HepG2 (cell line): ENCODE data around the gene TGIF1. TPM values are rescaled to one million over a fixed set of nuclear protein-coding genes. Genes with fewer than 3 reads are reported as not detected.
"Not testable (repeated sequence)": the region's sequence is repeated elsewhere in the genome, so short reads cannot be mapped to it uniquely, and the experiment has no call there.

ENCODE experiments used
- ATAC-seq: fragments of 200-7000 bp; cut with Tn5 transposase; 3 replicates; pipeline ENCODE4 v1.9.1; 2020; ENCODE audit warnings: mild to moderate bottlenecking, moderate library complexity
- BruUV-seq: library from RNA; stranded (reverse); fragments of 400-500 nt; replicated peaks from 2 replicates; lab custom pipeline; 2021; lab: Mats Ljungman, UMichigan
- CTCF ChIA-PET: fragments of 300-600 bp; formaldehyde crosslinking; extraction: SDS; loops from one replicate; lab custom pipeline; 2021; ENCODE audit warnings: low total read pairs, inconsistent platforms, low intra/inter-chr PET ratio; lab: Yijun Ruan, JAX
- POLR2A ChIA-PET: fragments of 350-600 bp; sonication (Branson Sonifier 250); formaldehyde crosslinking; loops from one replicate; lab custom pipeline; 2020; ENCODE audit warnings: antibody characterized with exemption, inconsistent platforms; lab: Yijun Ruan, JAX
- DNase-seq: peaks from one replicate; pipeline ENCODE4 v3.0.0-alpha.2; 2015; ENCODE audit warnings: low spot score
- FAIRE-seq: peaks from 3 replicates; lab custom pipeline; 2011; peaks lifted over from hg19 to GRCh38; lab: Jason Lieb, UNC
- H2AFZ ChIP-seq: one replicate; pipeline ENCODE4 v1.6.1; 2011; ENCODE audit warnings: low read length, inconsistent platforms
- H3K27ac ChIP-seq: fragments of 300-600 bp; 3 replicates; pipeline ENCODE4 v1.8.0; 2011; ENCODE audit warnings: mixed run types, mild to moderate bottlenecking, mixed read lengths, low read length, inconsistent platforms; ENCODE audit not compliant: insufficient read depth; ENCODE audit errors: extremely low read length
- H3K27me3 ChIP-seq, 2 experiments: fragments of 200-600 bp in 1 of 2; 2 replicates in 1 of 2; 3 replicates in 1 of 2; pipeline versions ENCODE4 v1.6.0 to v1.8.0; 2011; ENCODE audit warnings: low read length in 2 of 2, mild to moderate bottlenecking in 2 of 2, moderate library complexity in 2 of 2, inconsistent platforms in 1 of 2; ENCODE audit not compliant: insufficient read depth in 2 of 2, control insufficient read depth in 1 of 2
- H3K36me3 ChIP-seq, 2 experiments: fragments of 200-600 bp in 1 of 2; replicated peaks in 1 of 2; 2 replicates in 1 of 2; 3 replicates in 1 of 2; pipeline versions ENCODE4 v1.5.1 to v1.8.0; 2011; ENCODE audit warnings: low read length in 2 of 2, inconsistent platforms in 1 of 2; ENCODE audit not compliant: insufficient read depth in 2 of 2, control insufficient read depth in 1 of 2
- H3K4me1 ChIP-seq: 2 replicates; pipeline ENCODE4 v1.5.1; 2012; ENCODE audit warnings: low read length, inconsistent platforms; ENCODE audit not compliant: insufficient read depth
- H3K4me2 ChIP-seq: 2 replicates; pipeline ENCODE4 v1.6.0; 2011; ENCODE audit warnings: low read depth, low read length, inconsistent platforms
- H3K4me3 ChIP-seq, 3 experiments: fragments of 200-600 bp in 1 of 3; sonication (generic), shearing (Covaris generic) in 1 of 3; replicated peaks in 1 of 3; 2 replicates each; pipeline ENCODE4 v1.5.1; 2011 to 2016; ENCODE audit warnings: low read length in 3 of 3, inconsistent platforms in 2 of 3, low read depth in 2 of 3, mild to moderate bottlenecking in 2 of 3, control low read depth in 1 of 3, mixed read lengths in 1 of 3; ENCODE audit not compliant: insufficient read depth in 1 of 3
- H3K79me2 ChIP-seq: one replicate; pipeline ENCODE4 v1.6.1; 2011; ENCODE audit warnings: low read length, inconsistent platforms; ENCODE audit not compliant: insufficient read depth
- H3K9ac ChIP-seq: 2 replicates; pipeline ENCODE4 v1.6.0; 2011; ENCODE audit warnings: mild to moderate bottlenecking, low read depth, low read length, inconsistent platforms; ENCODE audit not compliant: insufficient read depth
- H3K9me3 ChIP-seq: 2 replicates; pipeline ENCODE4 v1.5.1; 2012; ENCODE audit warnings: mild to moderate bottlenecking, low read length
- H4K20me1 ChIP-seq: 2 replicates; pipeline ENCODE4 v1.6.0; 2011; ENCODE audit warnings: inconsistent platforms, mild to moderate bottlenecking, low read length, moderate library complexity; ENCODE audit not compliant: insufficient read depth
- MED13 ChIP-seq: sonication (generic); formaldehyde crosslinking; IDR thresholded peaks from 2 replicates; pipeline ENCODE4 v1.5.0; 2020; ENCODE audit warnings: missing genetic modification reagents
- ZNF142 ChIP-seq: sonication (generic); formaldehyde crosslinking; IDR thresholded peaks from 2 replicates; pipeline ENCODE4 v1.4.0; 2020; ENCODE audit warnings: missing genetic modification reagents
- whole genome bisulfite sequencing: methylation state at CpG from one replicate; pipeline ENCODE4 v1.1.6; 2017; ENCODE audit warnings: low lambda C conversion rate; 5-methylcytosine and 5-hydroxymethylcytosine counted together
- in situ Hi-C: cut with HindIII; loops from 2 replicates; pipeline ENCODE4 v1.10.0; 2017; ENCODE audit warnings: low pct_unique_long_range_greater_than_20kb; ENCODE audit not compliant: extremely low pct_ligation_motif_present
- intact Hi-C: fragments of 100-400 bp; cut with micrococcal nuclease; formaldehyde crosslinking; loops from one replicate; pipeline ENCODE4 v1.10.0; 2022; ENCODE audit not compliant: unreplicated experiment
- polyA plus RNA-seq, 8 experiments: library from polyadenylated mRNA; depleted of rRNA in 3 of 8; stranded (reverse) in 7 of 8; unstranded in 1 of 8; fragments of >200 nt; fragmentation: Illumina TruSeq in 4 of 8; extraction: Trizol in 4 of 8; gene quantifications; 2 replicates each; pipeline versions ENCODE4 v1.2.1 to v1.2.3, GENCODE V29; 2011 to 2016; ENCODE audit warnings: low read depth in 4 of 8, missing spikeins in 1 of 8, mixed read lengths in 1 of 8; ENCODE audit not compliant: insufficient read depth in 1 of 8
- total RNA-seq, 5 experiments: library from RNA; depleted of rRNA; stranded (reverse); fragments of >200 nt; fragmentation: Illumina TruSeq; extraction: Trizol; gene quantifications; 2 replicates each; pipeline ENCODE4 v1.2.3, GENCODE V29; 2016; ENCODE audit warnings: low read depth in 1 of 5
- TF ChIP-seq, protein P1 (sequence below): sonication (generic); formaldehyde crosslinking; IDR thresholded peaks from 2 replicates; pipeline ENCODE4 v1.4.0; 2020; ENCODE audit warnings: missing genetic modification reagents
- TF ChIP-seq, protein P2 (sequence below): sonication (generic); formaldehyde crosslinking; IDR thresholded peaks from 2 replicates; pipeline ENCODE4 v1.4.0; 2020; ENCODE audit warnings: missing genetic modification reagents; ENCODE audit errors: not compliant biosample characterization

The TGIF1 gene
- total and polyA plus RNA-seq, 2 of the 13 experiments (the other 11 are each of a cell fraction or from before 2014, with no cell fraction given), result 50.0 to 76.1 TPM

DNA sequence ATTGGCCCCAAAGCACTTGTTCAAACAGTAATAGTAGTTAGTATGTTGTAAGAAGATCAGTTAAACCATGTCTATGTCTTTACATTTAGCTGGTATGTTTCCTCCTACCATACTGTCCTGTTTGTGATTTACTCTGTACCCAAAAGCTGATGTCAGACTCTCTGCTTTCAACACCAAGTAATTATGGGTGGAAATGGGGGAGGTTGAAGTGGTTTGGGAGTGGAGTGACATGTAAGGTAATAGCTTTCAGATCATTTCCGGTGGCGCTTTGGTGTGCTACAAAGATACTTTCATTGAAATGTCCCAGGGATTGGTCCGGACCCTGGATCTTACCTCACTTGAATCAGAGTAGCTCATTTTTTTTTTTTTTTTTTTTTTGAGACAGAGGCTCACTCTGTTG, 39.7 kb upstream of the TGIF1 start (continued):
- TF ChIP-seq, protein P1, sequence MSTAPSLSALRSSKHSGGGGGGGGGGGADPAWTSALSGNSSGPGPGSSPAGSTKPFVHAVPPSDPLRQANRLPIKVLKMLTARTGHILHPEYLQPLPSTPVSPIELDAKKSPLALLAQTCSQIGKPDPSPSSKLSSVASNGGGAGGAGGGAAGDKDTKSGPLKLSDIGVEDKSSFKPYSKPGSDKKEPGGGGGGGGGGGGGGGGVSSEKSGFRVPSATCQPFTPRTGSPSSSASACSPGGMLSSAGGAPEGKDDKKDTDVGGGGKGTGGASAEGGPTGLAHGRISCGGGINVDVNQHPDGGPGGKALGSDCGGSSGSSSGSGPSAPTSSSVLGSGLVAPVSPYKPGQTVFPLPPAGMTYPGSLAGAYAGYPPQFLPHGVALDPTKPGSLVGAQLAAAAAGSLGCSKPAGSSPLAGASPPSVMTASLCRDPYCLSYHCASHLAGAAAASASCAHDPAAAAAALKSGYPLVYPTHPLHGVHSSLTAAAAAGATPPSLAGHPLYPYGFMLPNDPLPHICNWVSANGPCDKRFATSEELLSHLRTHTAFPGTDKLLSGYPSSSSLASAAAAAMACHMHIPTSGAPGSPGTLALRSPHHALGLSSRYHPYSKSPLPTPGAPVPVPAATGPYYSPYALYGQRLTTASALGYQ (CRISPR knock-in tag), result no peak
- no peak for TF ChIP-seq MED13 (CRISPR knock-in tag)

DNA sequence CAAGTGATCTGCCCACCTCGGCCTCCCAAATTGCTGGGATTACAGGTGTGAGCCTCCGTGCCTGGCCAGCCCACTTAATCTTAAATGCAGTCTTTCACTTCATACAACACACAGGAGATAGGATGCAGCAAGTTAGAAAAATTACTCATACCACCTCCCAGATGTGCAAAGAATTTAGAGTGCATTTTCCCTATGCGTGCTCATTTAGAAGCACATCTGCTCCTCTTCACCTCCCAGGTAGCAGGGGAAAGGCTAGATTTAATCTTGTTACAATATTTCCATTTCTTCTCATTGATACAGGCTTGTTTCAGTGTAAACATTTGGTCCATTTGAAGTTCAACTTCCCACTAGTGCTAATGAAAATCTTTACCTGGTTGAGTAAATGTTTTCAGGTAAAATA, 39.1 kb upstream of the TGIF1 start:
- BruUV-seq, H4K20me1 ChIP-seq, H2AFZ ChIP-seq, CTCF ChIA-PET, H3K9me3 ChIP-seq, POLR2A ChIA-PET, H3K27me3 ChIP-seq, H3K9ac ChIP-seq, H3K4me1 ChIP-seq, in situ Hi-C loops, DNase-seq, H3K27ac ChIP-seq, ATAC-seq, H3K79me2 ChIP-seq, intact Hi-C loops, FAIRE-seq, H3K4me3 ChIP-seq, H3K36me3 ChIP-seq, H3K4me2 ChIP-seq: not testable (repeated sequence)
- WGBS, result 16% methylated on average over 3 of the region's 3 CpGs

- ATAC-seq (no peak), FAIRE-seq (no peak), DNase-seq (no peak)
- Histone ChIP-seq H3K4me1 (no peaks in the 10 kb centered on the region), H4K20me1 (no peaks in the 10 kb centered on the region), H3K27me3 (peaks cover 0 to 5% of the 10 kb centered on the region in 2 experiments; a peak in 1 of 5 replicates), H3K9ac (no peak overlapping the region), H2AFZ (no peak overlapping the region), H3K4me3 (no peak overlapping the region), H3K9me3 (no peaks in the 10 kb centered on the region), H3K4me2 (no peak overlapping the region), H3K27ac (no peak overlapping the region), H3K79me2 (no peaks in the 10 kb centered on the region), H3K36me3 (no peaks in the 10 kb centered on the region)
- ChIA-PET POLR2A (no interaction called here), CTCF (no interaction called here)
- intact Hi-C loops (no loop called here), in situ Hi-C loops (no loop called here)
- no TSS peak for BruUV-seq
- 11% methylated on average over 3 of the region's 3 CpGs for WGBS
- TF ChIP-seq, protein P2, sequence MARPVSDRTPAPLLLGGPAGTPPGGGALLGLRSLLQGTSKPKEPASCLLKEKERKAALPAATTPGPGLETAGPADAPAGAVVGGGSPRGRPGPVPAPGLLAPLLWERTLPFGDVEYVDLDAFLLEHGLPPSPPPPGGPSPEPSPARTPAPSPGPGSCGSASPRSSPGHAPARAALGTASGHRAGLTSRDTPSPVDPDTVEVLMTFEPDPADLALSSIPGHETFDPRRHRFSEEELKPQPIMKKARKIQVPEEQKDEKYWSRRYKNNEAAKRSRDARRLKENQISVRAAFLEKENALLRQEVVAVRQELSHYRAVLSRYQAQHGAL (CRISPR knock-in tag), result no peak
- TF ChIP-seq ZNF142 (CRISPR knock-in tag), result no peak
Measured at GRCh38 chr18:3411327-3411726, 38.6 kb upstream of the TGIF1 start.
